ENCODE results near the gene PPP4R4. TPM values are rescaled to one million over a fixed set of nuclear protein-coding genes. Genes with fewer than 3 reads are reported as not detected.

Gene PPP4R4
- total and polyA plus RNA-seq, 2 experiments from 2014 or later, result 3.0 to 11.1 TPM

DNA sequence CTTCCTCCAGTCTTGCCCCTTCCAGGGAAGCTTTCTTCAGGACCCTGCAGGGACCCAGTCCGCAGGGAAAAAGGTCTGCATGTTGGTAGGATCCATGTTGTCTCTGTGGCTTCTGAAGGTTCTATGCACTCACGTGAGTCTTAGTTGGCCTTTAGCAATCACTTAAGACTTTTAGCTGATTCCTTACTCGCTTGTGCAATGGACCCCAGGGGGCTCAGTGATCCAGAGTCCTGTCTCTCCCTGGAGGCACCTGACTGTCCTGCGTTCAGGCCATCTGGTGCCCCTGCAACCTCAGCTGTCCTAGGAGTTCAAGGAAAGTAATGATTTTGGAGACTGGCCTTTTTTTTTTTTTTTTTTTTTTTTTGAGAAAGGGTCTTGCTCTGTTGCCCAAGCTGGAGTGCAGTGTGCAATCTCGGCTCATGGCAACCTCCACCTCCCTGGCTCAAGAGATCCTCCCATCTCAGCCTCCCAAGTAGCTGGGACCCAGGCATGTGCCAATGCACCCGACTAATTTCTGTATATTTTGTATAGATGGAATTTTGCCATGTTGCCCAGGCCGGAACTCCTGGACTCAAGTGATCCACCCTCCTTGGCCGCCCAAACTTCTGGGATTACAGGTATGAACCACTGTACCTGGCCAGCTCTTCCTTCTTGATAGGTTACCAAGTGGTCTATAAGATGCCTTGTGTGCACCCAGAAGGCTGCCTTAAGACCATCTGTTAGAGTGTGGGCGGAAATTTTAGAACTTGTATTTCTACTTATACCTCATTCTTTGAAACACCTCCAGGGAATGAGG is 49.3 kb upstream of the PPP4R4 start:
- Mint-ChIP-seq H3K27me3 (ENCODE audit: insufficient read depth, low read depth, poor library complexity) (peaks cover 8% of the 10 kb centered on the region), H3K4me3 (no peak overlapping the region), H3K4me1 (peaks cover 6% of the 10 kb centered on the region), H3K36me3 (ENCODE audit: low read depth) (no peaks in the 10 kb centered on the region; the same call in 2 of the 3 replicates), H3K27ac (no peak overlapping the region), H3K9me3 (peaks cover 12% of the 10 kb centered on the region; the same call in 1 of the 3 replicates)
- no peaks in the 10 kb centered on the region for H3F3A ChIP-seq (replicated peaks; ENCODE audit: low read depth)
- H3K27ac ChIP-seq (ENCODE audit: low read depth), result no peak overlapping the region
- H3K27me3 ChIP-seq (ENCODE audit: insufficient read depth), result no peaks in the 10 kb centered on the region
- H2AFZ ChIP-seq, result no peak overlapping the region
- H3K79me2 ChIP-seq (replicated peaks; ENCODE audit: insufficient read depth), result no peaks in the 10 kb centered on the region
- peaks cover 4% of the 10 kb centered on the region; the same call in 1 of the 2 replicates for H3K9me2 ChIP-seq (ENCODE audit: insufficient read depth)
- no peaks in the 10 kb centered on the region for H3K36me3 ChIP-seq (ENCODE audit: insufficient read depth)
- no peak overlapping the region for H3K4me3 ChIP-seq
- TF ChIP-seq JUNB (IDR thresholded peaks at IDR 0.05; ENCODE audit: unreplicated experiment) (no peak), EZH2 (IDR thresholded peaks at IDR 0.05; ENCODE audit: low read depth, unreplicated experiment) (no peak), CTCF (conservative IDR thresholded peaks at IDR 0.05; ENCODE audit: low read depth in 2 of 2) (no peak), NANOG (IDR thresholded peaks at IDR 0.05; ENCODE audit: borderline replicate concordance) (no peak), ZNF114 (CRISPR knock-in tag; IDR thresholded peaks at IDR 0.05) (no peak), ZNF331 (CRISPR knock-in tag; IDR thresholded peaks at IDR 0.05; ENCODE audit: low read depth) (no peak), POLR2AphosphoS5 (IDR thresholded peaks at IDR 0.05; ENCODE audit: low read depth) (no peak), STAT1 (IDR thresholded peaks at IDR 0.05; ENCODE audit: unreplicated experiment) (no peak), ZNF462 (CRISPR knock-in tag; IDR thresholded peaks at IDR 0.05) (no peak)
- TF ChIP-seq, protein P1, sequence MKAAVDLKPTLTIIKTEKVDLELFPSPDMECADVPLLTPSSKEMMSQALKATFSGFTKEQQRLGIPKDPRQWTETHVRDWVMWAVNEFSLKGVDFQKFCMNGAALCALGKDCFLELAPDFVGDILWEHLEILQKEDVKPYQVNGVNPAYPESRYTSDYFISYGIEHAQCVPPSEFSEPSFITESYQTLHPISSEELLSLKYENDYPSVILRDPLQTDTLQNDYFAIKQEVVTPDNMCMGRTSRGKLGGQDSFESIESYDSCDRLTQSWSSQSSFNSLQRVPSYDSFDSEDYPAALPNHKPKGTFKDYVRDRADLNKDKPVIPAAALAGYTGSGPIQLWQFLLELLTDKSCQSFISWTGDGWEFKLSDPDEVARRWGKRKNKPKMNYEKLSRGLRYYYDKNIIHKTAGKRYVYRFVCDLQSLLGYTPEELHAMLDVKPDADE (IDR thresholded peaks at IDR 0.05), result no peak
- TF ChIP-seq, protein P2, sequence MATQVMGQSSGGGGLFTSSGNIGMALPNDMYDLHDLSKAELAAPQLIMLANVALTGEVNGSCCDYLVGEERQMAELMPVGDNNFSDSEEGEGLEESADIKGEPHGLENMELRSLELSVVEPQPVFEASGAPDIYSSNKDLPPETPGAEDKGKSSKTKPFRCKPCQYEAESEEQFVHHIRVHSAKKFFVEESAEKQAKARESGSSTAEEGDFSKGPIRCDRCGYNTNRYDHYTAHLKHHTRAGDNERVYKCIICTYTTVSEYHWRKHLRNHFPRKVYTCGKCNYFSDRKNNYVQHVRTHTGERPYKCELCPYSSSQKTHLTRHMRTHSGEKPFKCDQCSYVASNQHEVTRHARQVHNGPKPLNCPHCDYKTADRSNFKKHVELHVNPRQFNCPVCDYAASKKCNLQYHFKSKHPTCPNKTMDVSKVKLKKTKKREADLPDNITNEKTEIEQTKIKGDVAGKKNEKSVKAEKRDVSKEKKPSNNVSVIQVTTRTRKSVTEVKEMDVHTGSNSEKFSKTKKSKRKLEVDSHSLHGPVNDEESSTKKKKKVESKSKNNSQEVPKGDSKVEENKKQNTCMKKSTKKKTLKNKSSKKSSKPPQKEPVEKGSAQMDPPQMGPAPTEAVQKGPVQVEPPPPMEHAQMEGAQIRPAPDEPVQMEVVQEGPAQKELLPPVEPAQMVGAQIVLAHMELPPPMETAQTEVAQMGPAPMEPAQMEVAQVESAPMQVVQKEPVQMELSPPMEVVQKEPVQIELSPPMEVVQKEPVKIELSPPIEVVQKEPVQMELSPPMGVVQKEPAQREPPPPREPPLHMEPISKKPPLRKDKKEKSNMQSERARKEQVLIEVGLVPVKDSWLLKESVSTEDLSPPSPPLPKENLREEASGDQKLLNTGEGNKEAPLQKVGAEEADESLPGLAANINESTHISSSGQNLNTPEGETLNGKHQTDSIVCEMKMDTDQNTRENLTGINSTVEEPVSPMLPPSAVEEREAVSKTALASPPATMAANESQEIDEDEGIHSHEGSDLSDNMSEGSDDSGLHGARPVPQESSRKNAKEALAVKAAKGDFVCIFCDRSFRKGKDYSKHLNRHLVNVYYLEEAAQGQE (IDR thresholded peaks at IDR 0.05; ENCODE audit: unreplicated experiment), result no peak
- DNase-seq (ENCODE audit: low spot score) (no peak), ATAC-seq (no peak)
- no peaks in the 10 kb centered on the region for H4K20me1 ChIP-seq (replicated peaks; ENCODE audit: insufficient read depth)
- no peak overlapping the region for H3K4me2 ChIP-seq
- 0 out of 2 replicates have a peak, but pooled peaks cover 6% of the 10 kb centered on the region for H3K4me1 ChIP-seq (ENCODE audit: insufficient read depth)

Data from GM23338 (cell line).